HG03060 (cell line): ENCODE measurements around the gene C22orf39.

Experiments
- ATAC-seq: cut with Tn5 transposase; IDR thresholded peaks from one replicate; pipeline ENCODE4 v1.9.1; 2021; ENCODE audit warnings: low read depth, moderate number of reproducible peaks; ENCODE audit not compliant: unreplicated experiment

The C22orf39 gene

DNA sequence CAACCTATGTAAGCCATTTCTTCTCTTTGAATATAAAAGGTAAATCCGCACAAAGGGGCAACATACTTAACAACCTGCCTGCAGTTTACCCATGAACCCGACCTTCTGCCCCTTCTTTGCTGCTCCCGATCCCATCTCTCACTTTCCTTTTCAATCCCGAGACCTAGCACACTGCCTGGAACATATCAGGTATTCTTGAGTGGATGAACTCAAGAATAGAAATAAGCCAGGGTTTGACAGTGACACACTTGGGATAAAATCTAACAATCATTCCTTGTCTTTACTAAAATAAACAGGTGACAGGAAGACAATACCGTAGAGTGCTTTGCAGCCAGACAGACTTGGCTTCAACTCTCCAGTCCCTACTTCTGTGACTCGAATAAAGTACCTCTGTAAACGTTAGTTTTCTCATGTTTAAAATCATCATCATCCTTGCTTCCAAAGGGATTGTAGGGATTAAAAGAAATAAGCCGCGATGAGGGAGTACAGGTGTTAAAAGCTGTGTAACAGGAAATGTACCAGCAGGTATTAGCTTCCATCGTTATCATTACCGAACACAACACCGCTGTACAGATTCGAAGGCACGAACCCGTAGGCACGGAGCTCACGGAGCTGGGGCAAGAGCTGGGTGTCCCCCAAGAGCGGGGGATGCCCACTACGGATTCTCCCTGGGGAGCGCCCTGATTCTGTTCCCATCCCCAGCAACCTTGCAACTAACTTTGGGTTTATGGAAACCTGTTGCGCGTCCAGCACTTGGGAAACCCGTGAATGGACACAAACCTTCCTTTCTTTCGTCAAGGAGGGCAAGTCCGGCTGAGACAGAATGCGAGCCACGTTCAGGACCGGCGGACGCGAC, 30.8 kb upstream of the C22orf39 start:
- no peak for ATAC-seq

DNA sequence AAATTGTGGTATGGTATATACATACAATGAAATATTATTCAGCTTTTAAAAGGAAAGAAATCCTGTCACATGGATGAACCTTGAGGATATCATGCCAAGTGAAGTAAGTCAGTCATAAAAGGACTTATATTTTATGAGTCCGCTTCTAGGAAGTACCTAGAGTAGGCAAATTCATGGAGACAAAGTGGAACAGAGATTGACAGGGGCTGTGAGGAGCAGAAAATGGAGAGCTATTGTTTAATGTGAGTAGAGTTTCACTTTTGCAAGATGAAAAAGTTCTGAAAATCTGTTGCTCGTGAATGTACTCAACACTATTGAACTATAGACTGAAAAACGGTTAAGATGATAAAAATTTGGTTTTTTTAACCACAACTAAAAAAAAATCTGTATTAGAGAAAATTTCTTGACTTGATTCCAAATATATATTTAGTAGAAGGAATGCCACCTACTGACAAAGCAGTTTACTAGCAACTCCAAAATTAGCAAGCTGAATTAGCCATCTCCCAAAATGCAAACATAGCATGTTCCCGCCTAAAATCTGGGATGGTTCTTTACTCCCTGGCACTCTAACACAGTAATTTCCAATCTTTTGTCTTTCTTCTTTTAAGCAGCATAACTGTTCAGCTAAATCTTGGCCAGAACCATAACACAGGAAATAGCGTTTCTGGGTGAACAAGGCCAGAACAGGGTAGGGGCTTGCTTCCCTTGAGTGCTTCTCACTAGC, 30.0 kb upstream of the C22orf39 start:
- no peak for ATAC-seq

DNA sequence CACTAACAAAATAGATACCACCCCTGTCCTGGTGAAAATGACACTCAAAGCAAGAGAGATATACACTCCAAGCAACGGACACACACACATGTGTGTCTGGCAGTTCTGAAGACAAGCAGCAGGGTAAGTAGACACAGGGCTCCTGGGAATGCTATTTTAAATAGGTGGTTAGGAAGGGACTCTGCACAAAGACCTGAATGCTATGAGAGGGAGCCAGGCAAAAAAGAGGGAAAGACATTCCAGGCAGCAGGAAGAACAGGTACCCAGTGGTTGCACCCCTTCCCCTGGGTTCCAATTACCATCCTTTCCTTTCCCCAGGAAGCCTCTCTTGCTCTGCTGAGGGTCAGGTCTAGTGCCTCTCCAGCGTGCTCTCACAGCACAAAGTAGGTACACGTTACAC, 28.5 kb upstream of the C22orf39 start:
- ATAC-seq, result no peak

DNA sequence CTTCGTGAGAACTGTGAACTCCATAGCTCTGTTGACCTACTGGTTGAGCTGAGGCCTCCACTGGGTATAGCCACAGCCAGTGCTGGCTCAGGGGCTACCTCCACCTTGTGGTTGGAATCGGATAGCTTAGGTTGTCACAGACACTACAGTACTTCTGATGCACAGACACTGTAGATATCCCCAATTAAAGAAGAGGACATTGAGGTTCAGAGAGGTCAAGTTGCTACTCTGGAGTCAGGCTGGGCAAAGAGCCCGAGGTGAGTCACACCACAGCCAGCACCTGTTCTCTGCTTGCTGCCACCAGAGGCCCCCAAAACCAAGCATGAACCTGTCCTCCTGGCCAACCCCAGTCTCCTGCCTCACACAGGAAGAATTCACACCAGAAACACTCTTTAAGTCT, 26.1 kb upstream of the C22orf39 start:
- no peak for ATAC-seq

DNA sequence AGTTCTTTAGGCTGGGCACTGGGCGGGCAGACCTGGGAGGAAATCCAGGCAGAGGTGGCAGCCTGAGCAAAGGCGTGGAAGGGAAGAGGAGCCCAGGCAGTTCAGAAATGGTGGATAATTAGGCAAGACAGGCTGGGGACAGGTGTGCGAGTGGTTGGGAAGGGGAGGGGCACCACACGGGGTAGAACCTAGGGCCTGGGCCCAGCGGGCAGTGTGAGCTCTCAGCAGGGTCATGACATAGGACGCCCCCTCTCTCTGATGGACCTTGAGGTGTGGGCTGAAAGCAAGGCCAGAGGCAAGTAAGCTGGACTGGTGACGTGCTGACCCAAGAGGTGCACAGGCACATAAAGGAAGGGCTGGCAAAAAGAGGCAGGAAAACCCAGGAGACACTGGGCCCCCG, 24.7 kb upstream of the C22orf39 start:
- no peak for ATAC-seq

- ATAC-seq, result no peak
Measured at GRCh38 chr22:19471572-19471971, 24.1 kb upstream of the C22orf39 start.

DNA sequence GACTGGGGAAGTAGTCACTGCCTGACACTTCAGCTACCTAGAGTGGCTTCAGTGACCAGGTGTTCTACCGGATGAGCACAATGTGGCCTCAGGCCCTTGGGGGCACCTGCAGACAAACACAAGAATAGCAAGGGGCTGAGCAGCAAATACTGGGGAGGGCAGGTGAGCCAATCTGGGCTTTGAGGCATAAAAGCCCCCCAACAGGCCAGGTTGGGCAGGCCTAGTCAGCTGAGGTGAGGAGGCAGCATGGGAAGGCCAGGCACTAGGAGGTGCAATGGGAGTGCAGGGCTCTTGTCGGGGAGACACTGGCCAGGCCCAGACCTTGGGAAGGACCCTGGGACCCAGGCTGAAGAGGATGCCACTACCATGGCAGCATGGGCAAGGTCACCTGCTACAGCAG, 22.5 kb upstream of the C22orf39 start:
- ATAC-seq, result no peak

DNA sequence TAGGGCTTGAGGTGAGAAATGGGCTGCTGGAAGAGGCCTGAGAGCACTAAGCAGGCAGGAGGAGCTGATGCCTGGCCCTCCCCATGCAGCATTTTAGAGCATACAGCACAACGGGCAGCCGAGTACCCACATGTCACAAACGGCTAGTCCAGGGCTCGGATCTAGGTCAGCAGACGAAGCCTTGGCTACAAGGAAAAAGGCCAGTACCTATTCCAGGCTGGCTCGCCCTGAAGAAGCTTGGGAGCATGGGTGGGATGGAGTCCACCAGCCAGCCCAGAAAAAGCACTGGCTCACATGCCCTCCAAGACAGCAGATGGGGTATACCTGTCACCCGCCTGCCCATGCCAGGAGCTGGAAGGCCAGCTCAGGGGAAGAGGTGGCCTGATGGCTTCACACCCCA, 21.9 kb upstream of the C22orf39 start:
- ATAC-seq, result no peak

DNA sequence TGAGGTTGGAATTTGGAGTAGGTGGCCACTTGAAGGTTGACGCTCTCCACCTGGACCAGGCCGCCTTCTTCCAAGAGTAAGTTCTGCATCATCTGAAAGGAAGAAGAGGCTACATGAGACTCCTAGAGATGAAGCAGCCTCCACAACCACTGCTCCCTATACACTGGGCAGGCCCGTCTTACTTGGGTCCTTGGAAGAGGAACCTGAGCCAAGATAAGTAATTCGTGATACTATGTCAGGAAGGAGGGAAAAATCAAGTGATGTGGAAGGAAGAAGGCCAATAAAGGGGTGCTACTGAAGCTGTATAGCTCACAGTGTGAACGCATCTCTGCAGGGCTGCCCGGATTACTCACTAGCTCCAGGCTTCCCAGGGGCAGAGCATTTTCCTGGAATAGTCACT, 20.4 kb upstream of the C22orf39 start:
- no peak for ATAC-seq

DNA sequence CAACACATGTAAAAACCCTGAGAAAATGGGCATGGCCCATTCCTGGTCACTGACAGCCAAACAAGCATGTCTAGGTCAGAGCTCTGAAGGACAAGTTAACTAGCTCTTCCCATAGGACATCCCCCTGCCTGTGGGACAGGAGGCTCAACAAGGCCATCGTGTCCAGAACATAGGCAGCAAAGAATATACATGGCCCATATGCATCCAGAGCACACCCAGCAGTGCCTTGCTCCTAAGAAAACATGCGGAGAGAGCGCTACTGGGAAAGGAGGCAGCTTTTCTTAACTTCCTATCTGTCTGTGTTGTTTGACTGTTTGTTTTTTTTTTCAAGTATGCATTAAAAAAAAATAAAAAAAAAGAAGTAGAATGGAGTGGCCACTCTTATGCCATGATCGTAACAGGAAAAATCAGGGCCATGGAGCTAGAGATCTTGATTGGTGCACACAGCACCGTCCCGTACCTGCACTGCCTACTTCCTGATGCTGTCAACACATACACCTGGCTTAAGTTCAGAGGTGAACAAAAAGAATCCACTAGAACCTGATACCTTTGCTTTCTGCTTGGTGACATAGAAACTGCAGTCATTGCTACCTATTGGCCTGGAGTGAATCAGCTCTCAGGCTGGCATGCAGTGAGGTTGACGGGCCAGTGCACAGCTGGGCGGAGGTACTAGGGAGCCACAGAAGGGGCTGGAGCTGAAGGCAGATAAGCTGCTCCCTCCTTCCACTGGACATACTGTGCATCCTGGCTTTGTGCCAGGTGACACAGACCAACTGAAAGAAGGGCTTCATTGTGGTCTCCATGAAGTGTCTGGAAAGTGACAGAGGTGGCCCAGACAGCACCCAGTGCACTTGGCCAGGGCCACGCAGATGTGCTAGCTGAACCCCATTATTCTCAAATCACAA, 19.6 kb upstream of the C22orf39 start:
- no peak for ATAC-seq

- no peak for ATAC-seq
Measured at GRCh38 chr22:19466126-19466716, 18.7 kb upstream of the C22orf39 start.

DNA sequence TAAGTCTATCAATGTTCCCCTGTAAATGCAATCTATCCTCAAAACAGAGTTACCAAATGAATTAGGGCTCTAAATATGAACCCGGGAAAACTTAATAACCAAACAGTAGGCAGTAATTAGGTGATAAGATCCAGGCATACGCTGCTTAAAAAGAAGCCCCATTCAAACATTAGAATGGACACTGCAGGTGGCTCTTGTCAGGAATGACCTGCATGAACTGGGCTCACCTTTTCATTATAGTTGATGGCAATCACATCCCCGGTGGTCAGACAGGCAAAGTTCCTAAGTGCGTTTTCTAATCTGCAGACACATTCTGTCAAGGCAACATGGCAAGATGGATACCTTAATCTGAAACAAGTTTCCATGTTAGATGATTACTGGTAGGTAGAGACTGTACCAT, 17.5 kb upstream of the C22orf39 start:
- no peak for ATAC-seq

- no peak for ATAC-seq
Measured at GRCh38 chr22:19464546-19464945, 17.0 kb upstream of the C22orf39 start.

DNA sequence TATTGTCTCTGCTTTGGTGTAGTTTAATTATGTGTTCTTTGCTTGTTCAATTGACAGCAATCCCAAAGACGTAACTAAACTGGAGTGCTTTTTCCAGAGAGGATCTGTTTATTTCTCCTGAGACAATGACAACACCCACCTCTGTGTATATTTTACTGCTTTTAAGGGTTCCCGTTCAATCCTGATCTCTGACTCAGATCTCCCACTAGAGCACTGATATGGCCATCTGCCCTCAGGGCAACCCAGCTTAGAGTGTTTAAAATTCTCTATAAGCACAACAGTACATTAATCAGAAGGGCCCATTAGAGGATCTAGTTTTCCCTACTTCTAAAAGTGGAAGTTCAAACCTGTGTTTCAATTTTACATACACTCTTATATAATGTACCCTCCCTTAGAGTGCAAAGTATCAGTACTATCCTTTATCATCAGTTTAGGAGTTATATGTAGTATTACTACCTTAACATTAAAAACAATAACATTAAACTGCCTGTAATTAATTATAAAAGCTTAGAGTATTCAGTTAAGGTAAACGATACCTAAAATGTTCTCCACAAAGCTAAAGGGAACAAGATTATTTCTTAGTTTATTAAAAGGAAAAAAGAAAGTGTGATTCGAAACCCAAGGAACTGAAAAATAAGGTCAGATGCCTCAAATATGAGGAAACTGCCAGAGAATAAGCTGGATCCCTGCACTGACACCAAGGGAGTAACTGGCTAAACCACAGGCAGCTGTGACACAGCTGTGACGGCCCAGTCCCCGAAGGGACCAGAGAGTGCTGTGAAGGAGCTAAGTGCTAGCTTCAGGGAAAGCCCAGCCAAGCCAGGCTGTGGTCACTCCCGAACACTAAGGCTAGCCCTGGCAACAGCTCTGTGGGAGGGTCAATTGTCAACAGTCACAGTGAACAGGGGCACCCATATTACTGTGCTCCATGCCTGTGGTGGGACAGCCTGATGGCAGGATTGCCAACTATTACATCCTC, 16.3 kb upstream of the C22orf39 start:
- no peak for ATAC-seq

DNA sequence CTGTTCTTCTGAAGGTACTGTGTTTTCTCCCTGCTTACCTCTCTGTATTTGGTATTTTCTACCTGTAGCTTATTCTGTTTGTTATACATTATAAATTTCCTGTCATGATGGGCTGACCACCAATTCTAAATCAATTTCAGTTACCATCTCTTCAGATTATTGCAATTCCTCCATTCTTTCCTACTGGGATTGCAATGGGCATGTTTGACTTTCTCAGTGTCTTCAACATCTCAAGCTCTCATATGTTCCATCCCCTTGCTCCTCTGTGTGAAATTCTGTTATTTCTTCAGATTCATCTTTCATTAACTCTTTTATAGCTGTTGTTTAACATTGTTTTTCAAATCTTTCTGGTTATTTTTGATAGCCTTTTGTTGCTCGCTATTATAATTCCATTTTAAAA, 15.5 kb upstream of the C22orf39 start:
- ATAC-seq, result no peak

DNA sequence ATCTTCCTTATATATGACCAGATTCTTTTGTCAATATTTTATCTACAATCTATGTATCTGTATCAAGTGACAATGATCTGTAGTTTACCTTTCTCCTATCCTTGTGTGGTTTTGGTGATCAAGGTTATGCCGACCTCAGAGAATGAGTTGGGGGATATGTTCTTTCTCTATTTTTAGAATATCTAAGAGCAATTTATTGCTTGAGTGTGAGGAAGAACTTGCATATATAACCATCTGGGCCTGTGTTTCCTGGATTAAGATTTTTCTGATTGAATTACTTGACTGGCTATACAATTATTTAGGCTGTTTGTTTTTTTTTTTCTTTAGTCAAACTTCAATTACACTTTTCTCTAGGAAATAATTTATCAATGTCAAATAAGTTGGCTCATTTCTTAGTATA, 14.0 kb upstream of the C22orf39 start:
- ATAC-seq, result no peak

DNA sequence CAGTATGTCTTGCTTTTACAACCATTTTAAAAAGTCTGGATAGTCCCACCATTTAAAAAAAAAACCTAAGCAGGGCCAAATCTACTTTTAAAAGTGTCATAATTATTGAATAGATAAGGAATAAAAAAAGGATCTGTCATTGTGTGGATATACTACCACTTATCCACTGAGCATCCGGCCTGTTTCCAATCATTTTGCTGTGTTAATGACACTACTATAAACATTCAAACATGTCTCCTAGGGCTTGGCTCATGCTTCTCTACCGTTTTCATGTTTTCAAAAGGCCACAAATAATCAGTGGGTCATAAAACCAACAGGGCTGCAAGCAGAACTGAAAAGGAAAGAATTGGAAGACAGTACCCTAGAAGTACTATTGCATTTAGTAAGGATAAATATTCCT, 12.5 kb upstream of the C22orf39 start:
- no peak for ATAC-seq

GRCh38 chr22:19457828-19458428, 10.4 kb upstream of the C22orf39 start:
- no peak for ATAC-seq

DNA sequence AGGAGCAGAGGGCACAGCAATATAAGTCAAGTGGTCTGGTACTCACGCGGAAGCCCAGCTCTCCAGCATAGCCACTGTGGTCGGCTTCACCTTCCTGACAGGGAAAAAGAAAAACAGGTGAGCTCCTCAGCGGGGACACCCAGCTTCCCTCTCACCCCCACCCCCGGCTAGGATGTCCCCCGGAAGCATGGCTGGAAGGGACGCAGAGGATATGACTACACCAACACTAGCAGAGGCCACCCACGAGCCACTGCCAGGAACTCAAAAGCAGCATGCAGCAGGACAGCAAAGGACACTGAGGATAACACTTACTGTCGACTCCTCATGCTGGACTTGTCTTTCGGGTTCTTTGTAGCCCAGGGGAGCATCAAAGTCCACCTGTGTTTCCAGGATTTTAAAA, 9.0 kb upstream of the C22orf39 start:
- no peak for ATAC-seq
